ENCODE measurements around the gene MAD1L1. TPM values are rescaled to one million over a fixed set of nuclear protein-coding genes. Genes with fewer than 3 reads are reported as not detected.

MAD1L1 gene
- total and polyA plus RNA-seq, 2 of the 8 experiments (the other 6 are each of a cell fraction or from before 2014, with no cell fraction given): 40.4 to 44.6 TPM

DNA sequence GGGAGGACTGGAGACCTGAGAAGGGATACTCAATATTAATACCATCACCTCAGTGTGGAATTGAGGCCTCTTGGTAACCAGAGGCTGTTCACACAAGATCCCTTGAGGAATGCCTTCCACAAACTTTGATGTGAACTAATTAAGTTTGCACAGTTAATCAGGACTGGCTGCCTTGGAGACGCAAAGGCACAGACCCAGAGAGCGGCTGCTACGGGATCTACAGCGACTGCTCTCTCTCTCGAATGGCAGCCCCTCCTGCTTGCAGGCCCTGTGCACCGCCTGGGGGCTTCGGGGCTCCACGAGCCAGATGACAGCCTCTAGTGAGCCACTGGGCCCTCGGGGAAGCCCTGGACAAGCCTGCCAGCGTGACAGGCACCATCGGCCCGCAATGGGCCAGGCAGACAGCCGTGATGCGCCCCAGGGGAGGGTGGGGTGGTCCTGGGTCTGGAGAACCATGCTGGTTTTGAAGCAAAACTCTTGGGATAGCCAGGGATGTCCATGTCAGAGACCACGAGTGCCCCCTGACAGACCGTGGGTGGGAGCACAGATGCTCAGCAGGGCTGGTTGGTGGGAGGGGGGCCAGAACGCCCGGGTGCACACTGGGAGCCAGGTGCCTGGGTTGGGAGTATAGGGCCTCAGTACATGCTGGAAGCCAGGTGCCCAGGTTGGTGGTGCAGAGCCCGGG, 367.0 kb downstream of the MAD1L1 start:
- Histone ChIP-seq H3K18ac (ENCODE audit: extremely low read depth, low read length) (no peak overlapping the region), H4K8ac (ENCODE audit: extremely low read depth, insufficient read depth, low read length) (no peak overlapping the region; the same call in 1 of the 2 replicates), H2BK15ac (ENCODE audit: low read length) (no peak overlapping the region), H3K9ac (replicated peaks in 1 of 4; ENCODE audit: extremely low read depth in 1 of 4, low read depth in 3 of 4, low read length in 3 of 4) (no peak overlapping the region), H3K79me2 (ENCODE audit: control insufficient read depth in 1 of 2, insufficient read depth in 2 of 2, low read length in 2 of 2) (no peaks in the 10 kb centered on the region), H2AK5ac (ENCODE audit: low read depth, low read length) (no peak overlapping the region), H2BK20ac (ENCODE audit: low read length) (no peak overlapping the region), H4K20me1 (replicated peaks in 1 of 2; ENCODE audit: control insufficient read depth in 1 of 2, insufficient read depth in 2 of 2, low read length in 2 of 2) (peaks cover 4 to 7% of the 10 kb centered on the region in 2 experiments), H3K36me3 (ENCODE audit: control insufficient read depth in 2 of 4, insufficient read depth in 4 of 4, low read length in 3 of 4) (no peaks in the 10 kb centered on the region), H2BK120ac (replicated peaks; ENCODE audit: low read depth, low read length) (no peak overlapping the region), H3K23ac (ENCODE audit: insufficient read length) (no peak overlapping the region), H3K14ac (ENCODE audit: insufficient read length) (no peak overlapping the region), H3K23me2 (ENCODE audit: low read depth, low read length) (no peaks in the 10 kb centered on the region; the same call in 1 of the 2 replicates), H2AFZ (ENCODE audit: low read length) (no peak overlapping the region), H3K9me3 (ENCODE audit: insufficient read depth in 2 of 2, low read depth in 1 of 2, low read length in 1 of 2) (peaks cover 0 to 1% of the 10 kb centered on the region in 2 experiments; a peak in 1 of 4 replicates), H4K5ac (ENCODE audit: insufficient read length, low read depth, low read length) (no peak overlapping the region), H2BK12ac (ENCODE audit: low read depth, low read length) (no peak overlapping the region), H3K4me2 (ENCODE audit: insufficient read depth in 1 of 2, low read depth in 2 of 2, low read length in 2 of 2) (no peak overlapping the region), H3K27me3 (replicated peaks in 1 of 4; ENCODE audit: control insufficient read depth in 3 of 4, extremely low read depth in 1 of 4, insufficient read depth in 3 of 4, low read length in 3 of 4) (no peaks in the 10 kb centered on the region), H3K4me1 (replicated peaks in 1 of 4; ENCODE audit: control insufficient read depth in 3 of 4, insufficient read depth in 4 of 4, low read length in 3 of 4) (peaks cover 0 to 7% (median 4%) of the 10 kb centered on the region in 4 experiments; a peak in 4 of 7 replicates), H2BK5ac (ENCODE audit: low read depth, low read length) (no peak overlapping the region), H3K56ac (replicated peaks; ENCODE audit: insufficient read length, low read depth, low read length) (no peak overlapping the region), H3K27ac (ENCODE audit: low read depth, low read length) (no peak overlapping the region), H3K4me3 (ENCODE audit: extremely low read depth in 1 of 4, insufficient read depth in 2 of 4, low read depth in 3 of 4, low read length in 4 of 4) (no peak overlapping the region), H3K4ac (replicated peaks; ENCODE audit: insufficient read length, low read depth, low read length) (no peak overlapping the region), H4K91ac (replicated peaks; ENCODE audit: insufficient read length, low read length) (no peak overlapping the region), H3K79me1 (ENCODE audit: low read depth, low read length) (no peaks in the 10 kb centered on the region)
- no peak for FAIRE-seq
- ChIA-PET CTCF (ENCODE audit: partially characterized antibody) (interaction anchor here (1.6 to 2.4 kb wide), 2 partner anchors 17 to 23 kb away, joined by 6 to 8 read pairs; no protein-coding TSS in a partner anchor), POLR2A (ENCODE audit: partially characterized antibody) (no interaction called here)
- no peak for DNase-seq (ENCODE audit: low read depth in 1 of 2, low spot score in 2 of 2)
- WGBS, 2 experiments (ENCODE audit: extremely low coverage in 1 of 2, insufficient coverage in 1 of 2, insufficient read length in 1 of 2, insufficient replicate concordance in 2 of 2, low coverage in 1 of 2, low lambda C conversion rate in 2 of 2, missing lambda C conversion rate in 1 of 2): 87% methylated on average over 19 of the region's 19 CpGs; no CpG with 5 or more reads in 1 of the 2 experiments
- TF ChIP-seq RXRA (IDR thresholded peaks at IDR 0.05; ENCODE audit: insufficient read depth, low read depth, low read length): no peak
- no peak for TF ChIP-seq KDM1A (IDR thresholded peaks at IDR 0.05; ENCODE audit: borderline replicate concordance, low read length)
- no peak for TF ChIP-seq EP300 (IDR thresholded peaks at IDR 0.05; ENCODE audit: borderline replicate concordance in 1 of 2, low read depth in 2 of 2, low read length in 2 of 2)
- no peak for TF ChIP-seq SP1 (IDR thresholded peaks at IDR 0.05; ENCODE audit: low read depth, low read length)
- TF ChIP-seq CHD2 (IDR thresholded peaks at IDR 0.05; ENCODE audit: low read length): no peak
- TF ChIP-seq FOSL1 (IDR thresholded peaks at IDR 0.05; ENCODE audit: insufficient read depth, low read depth, low read length): no peak
